ENCODE results near the gene ZNF705A.
"Not testable (repeated sequence)": the region's sequence is repeated elsewhere in the genome, so short reads cannot be mapped to it uniquely, and the experiment has no call there.

Gene ZNF705A

DNA sequence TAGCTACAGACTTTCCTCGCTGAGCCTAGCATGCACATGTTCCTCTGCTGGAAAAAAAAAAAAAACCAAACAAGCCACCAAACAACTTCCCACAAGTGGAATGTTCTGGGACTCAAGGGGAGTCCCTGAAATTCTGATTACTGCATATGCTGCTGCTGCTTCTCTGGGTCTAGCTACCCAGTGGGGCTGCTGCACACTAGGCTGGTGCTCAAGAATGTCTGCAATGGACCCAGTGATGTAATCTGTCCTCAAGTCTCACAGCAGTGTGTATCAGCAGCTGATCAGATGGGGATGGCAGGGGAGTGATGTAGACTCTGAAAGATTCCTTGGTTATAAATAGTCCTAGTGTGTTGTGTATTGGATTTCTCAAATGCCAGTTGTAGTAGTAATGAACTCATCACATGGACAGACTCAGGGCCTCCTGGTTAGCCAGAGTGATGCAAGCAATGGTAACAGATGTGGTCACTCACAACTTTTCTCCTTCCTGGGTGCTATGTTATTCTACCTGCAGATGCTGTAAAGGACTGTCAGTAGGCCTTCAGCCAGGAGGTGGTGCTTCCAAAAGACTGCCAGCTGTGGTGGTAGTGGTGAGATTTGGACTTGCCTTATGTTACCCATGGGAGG, 41.0 kb downstream of the ZNF705A start:
- not testable (repeated sequence) for H3K9ac ChIP-seq (ENCODE audit: low read depth, low read length); H3K9me3 ChIP-seq (replicated peaks; ENCODE audit: low read length); H3K27me3 ChIP-seq (ENCODE audit: control insufficient read depth, insufficient read depth, low read length); H3K4me2 ChIP-seq (ENCODE audit: low read length); H3K4me3 ChIP-seq (ENCODE audit: low read length); H3K36me3 ChIP-seq (ENCODE audit: insufficient read depth, low read length); H3K4me1 ChIP-seq (ENCODE audit: control insufficient read depth, insufficient read depth, low read length)

- not testable (repeated sequence) for H3K4me1 ChIP-seq (ENCODE audit: control insufficient read depth, insufficient read depth, low read length); H3K9ac ChIP-seq (ENCODE audit: low read depth, low read length); H3K36me3 ChIP-seq (ENCODE audit: insufficient read depth, low read length); H3K4me3 ChIP-seq (ENCODE audit: low read length); H3K4me2 ChIP-seq (ENCODE audit: low read length); H3K9me3 ChIP-seq (replicated peaks; ENCODE audit: low read length); H3K27me3 ChIP-seq (ENCODE audit: control insufficient read depth, insufficient read depth, low read length)
These were observed 62.0 kb downstream of the ZNF705A start for GRCh38 chr12:8218711-8219382.

DNA sequence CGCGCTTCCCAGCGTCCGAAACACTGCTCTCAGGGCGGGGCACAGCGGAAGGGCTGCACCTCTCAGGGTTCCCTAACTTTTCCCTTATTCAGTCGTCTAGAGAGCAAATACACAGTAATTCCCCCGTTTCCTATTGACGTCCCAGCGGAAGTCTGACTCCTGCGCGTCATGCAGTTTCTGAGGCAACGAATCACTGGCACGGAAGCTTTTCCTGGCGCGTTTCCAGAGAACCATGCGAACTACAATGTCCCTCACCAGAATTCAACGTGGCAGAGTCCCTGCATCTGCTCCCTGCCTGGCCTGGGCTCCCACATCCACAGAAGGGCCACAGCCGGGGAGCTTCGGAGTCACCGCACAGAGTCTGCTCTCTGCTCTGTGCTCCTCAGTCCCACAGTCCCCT, 64.6 kb downstream of the ZNF705A start:
- not testable (repeated sequence) for H3K36me3 ChIP-seq (ENCODE audit: insufficient read depth, low read length); H3K9me3 ChIP-seq (replicated peaks; ENCODE audit: low read length); H3K4me2 ChIP-seq (ENCODE audit: low read length); H3K4me3 ChIP-seq (ENCODE audit: low read length); H3K4me1 ChIP-seq (ENCODE audit: control insufficient read depth, insufficient read depth, low read length); H3K9ac ChIP-seq (ENCODE audit: low read depth, low read length); H3K27me3 ChIP-seq (ENCODE audit: control insufficient read depth, insufficient read depth, low read length)

GRCh38 chr12:8221844-8222243, 65.0 kb downstream of the ZNF705A start:
- H3K4me1 ChIP-seq (ENCODE audit: control insufficient read depth, insufficient read depth, low read length); H3K4me3 ChIP-seq (ENCODE audit: low read length); H3K9me3 ChIP-seq (replicated peaks; ENCODE audit: low read length); H3K36me3 ChIP-seq (ENCODE audit: insufficient read depth, low read length); H3K27me3 ChIP-seq (ENCODE audit: control insufficient read depth, insufficient read depth, low read length); H3K9ac ChIP-seq (ENCODE audit: low read depth, low read length); H3K4me2 ChIP-seq (ENCODE audit: low read length): not testable (repeated sequence)

DNA sequence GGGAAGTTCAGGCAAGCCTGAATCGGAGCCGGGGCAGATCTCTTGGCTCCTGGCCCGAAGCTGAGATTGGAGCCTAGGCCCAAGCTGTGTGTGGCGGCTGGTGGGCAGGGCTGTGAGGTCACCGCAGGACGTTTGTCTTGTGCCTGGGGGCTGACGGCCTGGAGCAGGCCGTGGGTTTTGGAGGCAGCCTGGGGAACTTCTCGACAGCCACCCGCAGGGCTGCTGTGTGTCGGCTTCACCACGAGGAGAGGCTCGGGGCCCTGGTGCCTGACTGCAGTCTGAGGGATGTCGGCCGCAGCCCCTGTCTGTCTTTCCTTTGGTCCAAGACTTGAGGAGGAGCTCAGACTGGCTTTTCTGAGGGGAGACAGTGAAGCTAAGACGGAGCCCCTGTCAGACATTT, 65.5 kb downstream of the ZNF705A start:
- H3K4me3 ChIP-seq (ENCODE audit: low read length), result not testable (repeated sequence)

GRCh38 chr12:8223646-8224045, 66.8 kb downstream of the ZNF705A start:
- not testable (repeated sequence) for H3K4me1 ChIP-seq (ENCODE audit: control insufficient read depth, insufficient read depth, low read length); H3K36me3 ChIP-seq (ENCODE audit: insufficient read depth, low read length); H3K4me3 ChIP-seq (ENCODE audit: low read length); H3K27me3 ChIP-seq (ENCODE audit: control insufficient read depth, insufficient read depth, low read length); H3K4me2 ChIP-seq (ENCODE audit: low read length); H3K9ac ChIP-seq (ENCODE audit: low read depth, low read length); H3K9me3 ChIP-seq (replicated peaks; ENCODE audit: low read length)

More for the DNA sequence above, 65.5 kb downstream of the ZNF705A start:
- not testable (repeated sequence) for H3K4me2 ChIP-seq (ENCODE audit: low read length); H3K9me3 ChIP-seq (replicated peaks; ENCODE audit: low read length); H3K9ac ChIP-seq (ENCODE audit: low read depth, low read length); H3K36me3 ChIP-seq (ENCODE audit: insufficient read depth, low read length); H3K27me3 ChIP-seq (ENCODE audit: control insufficient read depth, insufficient read depth, low read length); H3K4me1 ChIP-seq (ENCODE audit: control insufficient read depth, insufficient read depth, low read length)

DNA sequence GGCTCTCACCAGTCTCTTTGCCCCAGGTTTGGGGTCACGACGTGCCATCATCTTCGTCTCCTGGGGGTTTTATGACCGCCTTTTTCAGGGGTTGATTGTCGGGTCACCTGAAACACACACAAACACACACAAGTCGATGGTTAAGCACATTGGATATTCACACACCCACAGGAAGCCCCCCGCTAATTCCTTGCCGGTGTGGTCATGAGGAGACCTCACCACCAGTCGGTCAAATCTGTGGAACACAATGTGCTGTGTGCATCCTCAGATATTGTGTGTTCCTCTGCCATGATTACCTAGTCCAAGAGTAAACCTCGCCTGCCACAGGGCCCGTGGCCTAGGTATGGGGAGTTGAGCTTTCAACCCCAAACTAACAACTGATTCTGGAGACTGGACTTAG, 68.0 kb downstream of the ZNF705A start:
- not testable (repeated sequence) for H3K9ac ChIP-seq (ENCODE audit: low read depth, low read length); H3K4me1 ChIP-seq (ENCODE audit: control insufficient read depth, insufficient read depth, low read length); H3K4me2 ChIP-seq (ENCODE audit: low read length); H3K27me3 ChIP-seq (ENCODE audit: control insufficient read depth, insufficient read depth, low read length); H3K36me3 ChIP-seq (ENCODE audit: insufficient read depth, low read length); H3K4me3 ChIP-seq (ENCODE audit: low read length); H3K9me3 ChIP-seq (replicated peaks; ENCODE audit: low read length)

DNA sequence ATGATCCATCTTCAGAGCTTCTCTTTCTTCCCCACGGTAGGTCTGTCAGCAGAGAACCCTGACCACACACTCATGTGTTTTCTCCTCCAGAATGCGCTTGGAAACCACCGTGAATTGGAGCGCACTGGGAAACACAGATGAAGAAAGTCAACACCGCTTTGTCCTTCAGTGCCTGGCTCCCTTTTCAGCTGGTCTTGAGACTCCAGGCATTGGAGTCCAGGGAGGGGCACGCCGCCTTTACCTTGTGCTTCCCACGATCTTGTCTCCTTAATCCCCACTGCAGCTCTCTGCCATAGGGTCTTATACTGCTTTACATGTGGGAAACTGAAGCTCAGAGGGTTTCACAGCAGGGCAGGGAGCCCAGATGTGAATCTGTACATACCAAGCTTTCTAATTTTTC, 69.5 kb downstream of the ZNF705A start:
- Histone ChIP-seq H3K9ac (ENCODE audit: low read depth, low read length) (no peak overlapping the region), H3K9me3 (replicated peaks; ENCODE audit: low read length) (no peaks in the 10 kb centered on the region), H3K27me3 (ENCODE audit: control insufficient read depth, insufficient read depth, low read length) (peaks cover 3% of the 10 kb centered on the region), H3K4me3 (ENCODE audit: low read length) (no peak overlapping the region), H3K4me2 (ENCODE audit: low read length) (no peak overlapping the region), H3K4me1 (ENCODE audit: control insufficient read depth, insufficient read depth, low read length) (no peaks in the 10 kb centered on the region), H3K36me3 (ENCODE audit: insufficient read depth, low read length) (no peaks in the 10 kb centered on the region)

GRCh38 chr12:8226992-8227731, 70.3 kb downstream of the ZNF705A start, which contains the start of gene FAM90A1:
Gene FAM90A1, minus strand, starts transcription at chr12:8227618. Its CDS starts 2,786 bp downstream, at chr12:8224832.
- H3K27me3 ChIP-seq (ENCODE audit: control insufficient read depth, insufficient read depth, low read length); H3K9ac ChIP-seq (ENCODE audit: low read depth, low read length); H3K36me3 ChIP-seq (ENCODE audit: insufficient read depth, low read length); H3K9me3 ChIP-seq (replicated peaks; ENCODE audit: low read length); H3K4me1 ChIP-seq (ENCODE audit: control insufficient read depth, insufficient read depth, low read length): not testable (repeated sequence)
- H3K4me3 ChIP-seq (ENCODE audit: low read length), result peak within 1 kb of the TSS; percentile 24
- peak within 1 kb of the TSS; percentile 45 for H3K4me2 ChIP-seq (ENCODE audit: low read length)

- H3K9ac ChIP-seq (ENCODE audit: low read depth, low read length); H3K36me3 ChIP-seq (ENCODE audit: insufficient read depth, low read length); H3K4me3 ChIP-seq (ENCODE audit: low read length); H3K9me3 ChIP-seq (replicated peaks; ENCODE audit: low read length); H3K27me3 ChIP-seq (ENCODE audit: control insufficient read depth, insufficient read depth, low read length); H3K4me1 ChIP-seq (ENCODE audit: control insufficient read depth, insufficient read depth, low read length): not testable (repeated sequence)
- peak overlapping the region; percentile 45 for H3K4me2 ChIP-seq (ENCODE audit: low read length)
These were observed 70.9 kb downstream of the ZNF705A start for GRCh38 chr12:8227732-8228077.

- not testable (repeated sequence) for H3K9ac ChIP-seq (ENCODE audit: low read depth, low read length); H3K4me2 ChIP-seq (ENCODE audit: low read length); H3K27me3 ChIP-seq (ENCODE audit: control insufficient read depth, insufficient read depth, low read length); H3K4me1 ChIP-seq (ENCODE audit: control insufficient read depth, insufficient read depth, low read length); H3K36me3 ChIP-seq (ENCODE audit: insufficient read depth, low read length); H3K9me3 ChIP-seq (replicated peaks; ENCODE audit: low read length); H3K4me3 ChIP-seq (ENCODE audit: low read length)
These were observed 71.8 kb downstream of the ZNF705A start for GRCh38 chr12:8228607-8229006.

- not testable (repeated sequence) for H3K27me3 ChIP-seq (ENCODE audit: control insufficient read depth, insufficient read depth, low read length); H3K4me1 ChIP-seq (ENCODE audit: control insufficient read depth, insufficient read depth, low read length); H3K9ac ChIP-seq (ENCODE audit: low read depth, low read length); H3K9me3 ChIP-seq (replicated peaks; ENCODE audit: low read length); H3K4me2 ChIP-seq (ENCODE audit: low read length); H3K4me3 ChIP-seq (ENCODE audit: low read length); H3K36me3 ChIP-seq (ENCODE audit: insufficient read depth, low read length)
These were observed 72.7 kb downstream of the ZNF705A start for GRCh38 chr12:8229486-8229885.
